GM23338 (cell line): ENCODE data around the gene GPR55.

Experiments
- CTCF ChIP-seq, 2 experiments: fragments of 200-600 bp in 1 of 2; sonication (generic) in 1 of 2; conservative IDR thresholded peaks; 2 replicates each; pipeline versions ENCODE4 v1.5.1 to v1.6.1; 2016 to 2017; ENCODE audit warnings: antibody characterized with exemption in 2 of 2, low read depth in 2 of 2, mild to moderate bottlenecking in 2 of 2, moderate library complexity in 1 of 2
- EZH2 ChIP-seq: fragments of 200-600 bp; sonication (generic); IDR thresholded peaks from one replicate; pipeline ENCODE4 v1.8.0; 2017; ENCODE audit warnings: antibody characterized with exemption, mild to moderate bottlenecking, low read depth; ENCODE audit not compliant: unreplicated experiment
- REST ChIP-seq: IDR thresholded peaks from one replicate; pipeline ENCODE4 v1.6.1; 2018; ENCODE audit warnings: antibody characterized with exemption; ENCODE audit not compliant: unreplicated experiment

- TF ChIP-seq CTCF (conservative IDR thresholded peaks at IDR 0.05; ENCODE audit: low read depth in 2 of 2) (no peak), REST (no peak), EZH2 (no peak)
Observed at GRCh38 chr2:230899287-230899686, 25.8 kb downstream of the GPR55 start.
